HG02870 (cell line): ENCODE data around the gene PSG5.
"Not testable (repeated sequence)": the region's sequence is repeated elsewhere in the genome, so short reads cannot be mapped to it uniquely, and the experiment has no call there.

Experiments used
- ATAC-seq: cut with Tn5 transposase; IDR thresholded peaks from one replicate; pipeline ENCODE4 v1.9.1; 2021; ENCODE audit warnings: mild to moderate bottlenecking, moderate library complexity; ENCODE audit not compliant: unreplicated experiment

Gene PSG5

DNA sequence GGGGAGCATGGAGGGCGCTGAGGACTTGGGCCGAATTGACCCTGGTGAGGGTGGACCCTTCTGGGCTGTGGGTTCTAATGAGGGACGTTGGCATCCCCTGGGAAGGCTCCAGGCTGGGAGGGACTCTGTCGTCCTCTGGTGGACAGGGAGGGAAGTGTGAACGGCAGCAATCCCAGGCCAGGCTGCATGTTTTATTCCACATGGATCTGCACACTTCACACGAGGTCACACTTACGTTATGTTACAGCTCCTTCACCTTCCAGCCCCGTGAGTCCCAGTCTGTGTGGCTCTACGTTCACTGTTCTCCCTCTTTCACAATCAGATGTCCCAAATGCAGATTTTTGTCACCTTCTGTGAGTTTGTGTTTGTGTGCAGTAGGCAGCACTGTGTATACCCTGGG is 1.8 kb upstream of the PSG5 start:
- ATAC-seq, result not testable (repeated sequence)

DNA sequence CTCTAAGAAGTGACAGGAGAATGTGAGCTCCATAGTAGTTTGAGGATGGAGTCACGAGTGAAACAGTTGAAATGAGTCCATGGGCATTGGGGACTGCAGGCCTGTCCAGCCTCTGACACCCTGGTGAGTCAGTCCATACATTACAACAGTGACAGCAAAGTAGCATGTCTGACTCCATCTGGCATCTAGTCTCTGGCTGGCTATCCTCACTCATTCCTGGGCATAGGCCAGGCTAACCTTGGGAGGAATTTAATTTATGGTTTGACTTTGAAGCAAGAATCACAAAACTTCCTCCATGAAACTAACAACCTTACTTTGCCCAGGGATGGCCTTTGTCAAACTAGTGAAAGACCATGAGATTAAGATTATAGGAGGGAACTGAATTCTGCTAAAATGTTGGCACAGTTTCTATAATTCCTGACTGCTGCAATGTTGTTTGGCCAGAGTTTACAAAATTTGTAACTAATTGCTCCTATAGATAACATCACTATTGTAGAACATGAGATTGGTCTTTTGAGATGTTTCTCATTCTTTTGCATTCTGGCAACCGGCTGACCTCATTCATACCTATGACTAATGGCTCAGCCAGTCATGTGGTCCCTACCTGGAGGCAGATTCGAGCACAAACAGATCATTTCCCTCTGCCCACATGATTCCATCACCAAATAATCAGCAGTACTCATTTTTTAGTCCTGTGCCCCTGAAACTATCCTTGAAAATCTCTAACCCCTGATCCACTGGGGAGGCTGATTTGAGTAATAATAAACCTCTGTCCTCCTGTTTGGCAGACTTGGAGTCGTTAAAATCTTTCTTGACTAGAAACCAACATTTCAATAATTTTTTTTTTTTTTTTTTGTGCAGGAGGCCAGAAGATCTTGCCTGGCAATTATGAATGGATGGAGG is 4.2 kb downstream of the PSG5 start:
- not testable (repeated sequence) for ATAC-seq

GRCh38 chr19:43179569-43180147 is 6.7 kb downstream of the PSG5 start:
- ATAC-seq, result not testable (repeated sequence)

- ATAC-seq, result not testable (repeated sequence)
Measured at GRCh38 chr19:43178577-43178976, 7.8 kb downstream of the PSG5 start.

DNA sequence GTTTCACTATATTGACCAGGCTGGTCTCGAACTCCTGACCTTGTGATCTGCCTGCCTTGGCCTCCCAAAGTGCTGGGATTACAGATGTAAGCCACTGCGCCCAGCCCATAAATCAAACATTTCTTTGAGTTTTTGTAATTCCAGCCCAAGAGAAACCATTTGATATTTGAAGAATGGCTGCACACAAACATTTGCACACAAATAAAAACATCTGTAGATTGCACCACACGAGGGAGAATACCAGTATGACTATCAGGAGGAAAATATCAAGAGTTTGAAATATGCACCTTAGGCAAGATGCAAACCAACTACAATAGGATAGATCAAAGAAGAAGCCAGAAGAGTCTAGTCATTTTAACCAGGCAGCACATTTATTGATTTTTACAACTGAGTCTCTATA is 20.4 kb downstream of the PSG5 start:
- ATAC-seq, result not testable (repeated sequence)

- not testable (repeated sequence) for ATAC-seq
Measured at GRCh38 chr19:43163135-43163534, 23.2 kb downstream of the PSG5 start.

GRCh38 chr19:43162261-43162660 is 24.1 kb downstream of the PSG5 start:
- not testable (repeated sequence) for ATAC-seq

GRCh38 chr19:43152214-43152613 is 34.1 kb downstream of the PSG5 start:
- ATAC-seq, result no peak

- not testable (repeated sequence) for ATAC-seq
Measured at GRCh38 chr19:43149788-43150187, 36.5 kb downstream of the PSG5 start.

- no peak for ATAC-seq
Measured at GRCh38 chr19:43148233-43148632, 38.1 kb downstream of the PSG5 start.

DNA sequence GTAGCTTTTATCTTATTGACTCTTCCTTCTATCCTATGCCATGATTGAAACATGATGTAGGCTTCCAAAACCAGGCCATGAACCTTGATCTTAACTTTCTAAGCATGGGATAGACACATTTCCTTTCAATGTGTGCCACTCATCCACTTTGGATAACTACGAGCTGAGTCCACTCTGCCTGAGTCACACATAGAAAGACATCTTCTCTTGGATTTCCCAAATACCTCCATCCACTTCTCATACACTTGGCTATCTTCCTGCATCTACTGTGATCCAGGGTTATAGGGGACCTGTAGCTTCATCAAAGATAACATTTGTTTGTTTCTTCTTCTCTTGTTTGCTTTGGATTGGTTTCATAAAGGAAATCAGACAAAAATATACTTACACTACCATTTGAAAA is 44.6 kb downstream of the PSG5 start:
- ATAC-seq, result not testable (repeated sequence)

- ATAC-seq, result no peak
Measured at GRCh38 chr19:43132696-43133095, 53.6 kb downstream of the PSG5 start.

DNA sequence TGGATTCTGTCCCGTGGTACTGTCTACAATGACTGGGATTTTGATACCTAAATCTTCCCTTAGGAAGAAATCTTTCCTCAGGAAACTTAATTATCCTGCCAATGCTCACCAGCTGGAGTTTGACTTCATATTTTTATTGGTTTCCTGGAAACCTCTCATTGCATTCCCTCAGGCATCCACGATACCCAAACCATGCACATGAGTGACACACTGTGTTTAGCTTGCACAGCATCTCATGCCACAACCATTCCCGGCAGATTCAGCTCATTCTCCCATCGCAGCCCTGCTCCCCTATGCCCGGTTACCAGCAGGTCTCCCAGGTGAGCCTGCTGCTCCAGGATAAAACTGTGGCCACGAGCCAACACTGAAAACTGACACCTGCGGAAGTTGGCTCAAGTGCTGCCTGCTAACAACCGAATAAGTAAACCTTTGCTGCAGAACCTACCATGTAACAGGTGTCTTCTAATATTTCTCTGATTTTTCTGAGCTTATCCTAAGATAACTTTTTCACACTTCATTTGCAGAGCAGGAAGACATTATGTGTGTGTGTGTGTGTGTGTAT is 55.0 kb downstream of the PSG5 start:
- ATAC-seq, result not testable (repeated sequence)

DNA sequence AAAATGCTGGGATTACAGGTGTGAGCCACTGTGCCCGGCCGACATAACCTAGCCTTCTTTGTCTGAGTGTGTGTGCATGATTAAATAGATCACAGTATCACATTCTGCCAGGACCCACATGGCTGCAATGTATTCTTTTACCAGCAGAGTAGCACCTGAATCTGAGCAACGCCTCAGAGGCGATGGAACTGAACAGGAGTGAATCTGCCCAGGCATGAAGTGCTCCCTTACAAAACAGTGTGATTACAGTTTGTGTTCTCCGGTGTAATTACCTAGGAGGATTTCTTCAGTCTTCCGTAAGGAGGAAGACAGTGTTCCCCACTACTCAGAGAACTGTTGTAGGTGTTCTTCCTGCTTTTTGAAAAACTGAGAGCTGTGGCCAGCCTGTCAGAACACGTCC is 57.1 kb downstream of the PSG5 start:
- ATAC-seq, result not testable (repeated sequence)

GRCh38 chr19:43127336-43127735 is 59.0 kb downstream of the PSG5 start:
- not testable (repeated sequence) for ATAC-seq

DNA sequence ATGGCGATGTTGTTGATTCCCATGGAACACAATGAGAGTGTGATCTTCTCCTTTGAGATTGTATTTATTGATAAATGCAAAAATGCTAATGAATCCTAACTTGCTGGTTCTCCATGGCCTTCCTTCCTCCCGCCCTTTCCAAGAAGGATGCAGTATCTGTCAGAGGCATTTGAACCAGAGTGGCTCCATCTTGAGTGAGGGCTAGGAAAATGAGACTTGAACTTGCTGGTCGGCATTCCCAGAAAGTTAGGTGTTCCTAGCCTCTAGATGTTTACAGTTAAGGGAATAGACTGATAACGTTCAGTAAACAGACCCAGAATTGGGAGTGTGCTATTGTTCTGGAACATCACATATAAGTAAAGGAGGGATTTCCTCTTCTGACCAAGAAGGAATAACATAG is 59.6 kb downstream of the PSG5 start:
- ATAC-seq, result no peak

GRCh38 chr19:43124360-43124759 is 62.0 kb downstream of the PSG5 start:
- no peak for ATAC-seq

- not testable (repeated sequence) for ATAC-seq
Measured at GRCh38 chr19:43120433-43121026, 65.8 kb downstream of the PSG5 start.

DNA sequence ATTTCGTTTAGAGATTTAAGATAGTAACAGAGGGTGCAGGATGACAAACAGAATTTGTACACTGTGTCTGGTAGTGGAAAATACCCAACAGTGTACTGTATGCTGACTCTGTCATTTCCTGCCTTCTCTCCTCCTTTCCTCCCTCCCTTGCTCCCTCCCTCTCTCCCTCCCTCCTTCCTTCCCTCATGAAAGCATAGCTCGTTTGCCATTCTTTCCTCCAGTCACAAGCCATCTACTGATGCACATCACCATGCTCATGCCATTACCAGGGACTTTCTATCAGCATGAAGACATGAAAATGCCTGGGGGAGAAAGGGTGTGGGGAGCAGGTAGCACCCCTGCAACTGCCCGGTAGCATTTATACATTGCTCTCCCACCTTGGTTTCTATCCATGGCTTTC is 66.8 kb downstream of the PSG5 start:
- not testable (repeated sequence) for ATAC-seq
